Loucy (cell line): ENCODE measurements around the gene ZNF268.
"Not testable (repeated sequence)": the region's sequence is repeated elsewhere in the genome, so short reads cannot be mapped to it uniquely, and the experiment has no call there.

ENCODE experiments used
- H2AFZ ChIP-seq: fragments of 200-600 bp; sonication (generic); 2 replicates; pipeline ENCODE4 v1.6.0; 2016; ENCODE audit warnings: antibody characterized with exemption, mild to moderate bottlenecking, low read length, moderate library complexity
- H3F3A ChIP-seq: fragments of 200-600 bp; 2 replicates; pipeline ENCODE4 v1.6.0; 2016; ENCODE audit warnings: antibody characterized with exemption, low read depth, mild to moderate bottlenecking
- H3K27me3 ChIP-seq: fragments of 200-600 bp; sonication (generic); 2 replicates; pipeline ENCODE4 v1.6.1; 2014; ENCODE audit warnings: low read length, mild to moderate bottlenecking; ENCODE audit not compliant: insufficient read depth, poor library complexity, severe bottlenecking
- H3K36me3 ChIP-seq: fragments of 200-600 bp; sonication (generic); 2 replicates; pipeline ENCODE4 v1.6.1; 2016; ENCODE audit warnings: low read length; ENCODE audit not compliant: insufficient read depth
- H3K4me1 ChIP-seq: fragments of 200-600 bp; sonication (generic); 2 replicates; pipeline ENCODE4 v1.5.1; 2014; ENCODE audit warnings: low read length, mild to moderate bottlenecking; ENCODE audit not compliant: insufficient read depth, poor library complexity, severe bottlenecking
- H3K4me2 ChIP-seq: fragments of 200-600 bp; sonication (generic); 2 replicates; pipeline ENCODE4 v1.6.0; 2014; ENCODE audit warnings: antibody characterized with exemption, low read length, low read depth, mild to moderate bottlenecking; ENCODE audit not compliant: poor library complexity, severe bottlenecking
- H3K4me3 ChIP-seq: fragments of 200-600 bp; sonication (generic); 2 replicates; pipeline ENCODE4 v1.5.1; 2014; ENCODE audit warnings: low read length, mild to moderate bottlenecking, mixed read lengths; ENCODE audit not compliant: poor library complexity, severe bottlenecking
- H3K79me2 ChIP-seq: fragments of 200-600 bp; sonication (generic); 2 replicates; pipeline ENCODE4 v1.6.1; 2014; ENCODE audit warnings: low read length; ENCODE audit not compliant: insufficient read depth
- H3K9ac ChIP-seq: fragments of 200-600 bp; sonication (generic); 2 replicates; pipeline ENCODE4 v1.6.0; 2014; ENCODE audit warnings: mild to moderate bottlenecking, low read depth, low read length, moderate library complexity; ENCODE audit not compliant: poor library complexity, severe bottlenecking
- H3K9me2 ChIP-seq: fragments of 200-600 bp; sonication (generic); replicated peaks from 2 replicates; pipeline ENCODE4 v1.6.1; 2016; ENCODE audit warnings: low read depth, low read length, mixed read lengths
- H3K9me3 ChIP-seq: fragments of 200-600 bp; sonication (generic); 2 replicates; pipeline ENCODE4 v1.6.1; 2014; ENCODE audit warnings: mild to moderate bottlenecking, antibody characterized with exemption, low read length, low read depth; ENCODE audit not compliant: insufficient read depth
- H4K20me1 ChIP-seq: fragments of 200-600 bp; sonication (generic); 2 replicates; pipeline ENCODE4 v1.6.0; 2014; ENCODE audit warnings: antibody characterized with exemption, low read length, mild to moderate bottlenecking; ENCODE audit not compliant: insufficient read depth, poor library complexity, severe bottlenecking
- EZH2phosphoT487 ChIP-seq: fragments of 200-600 bp; IDR thresholded peaks from 2 replicates; pipeline ENCODE4 v1.6.1; 2018; ENCODE audit warnings: antibody characterized with exemption, mild to moderate bottlenecking, moderate library complexity, borderline replicate concordance
- TF ChIP-seq, protein P1 (sequence below): fragments of 200-600 bp; sonication (generic); conservative IDR thresholded peaks from 2 replicates; pipeline ENCODE4 v1.5.1; 2014; ENCODE audit warnings: mild to moderate bottlenecking, antibody characterized with exemption, low read length

ZNF268 gene

DNA sequence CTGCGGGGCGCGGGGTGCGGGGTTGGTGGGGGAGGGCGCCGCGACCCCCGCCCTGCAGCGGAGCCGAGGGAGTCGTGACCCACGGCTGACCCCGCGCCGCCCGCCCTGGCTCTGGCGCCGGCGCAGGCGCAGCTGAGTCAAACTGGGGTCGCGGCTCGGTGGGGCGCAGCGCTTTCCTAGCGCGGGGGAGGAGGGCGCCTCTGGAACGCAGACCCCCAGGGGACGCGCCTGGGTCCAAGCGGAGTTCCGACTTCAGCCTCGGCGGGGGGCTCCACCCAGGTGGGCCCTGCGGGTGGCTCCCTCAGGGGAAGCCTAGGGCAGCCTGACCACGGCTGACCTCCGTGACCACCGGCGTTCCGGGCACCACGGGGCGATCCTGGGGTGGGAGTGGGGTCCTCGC lies 54.8 kb downstream of the ZNF268 start:
- TF ChIP-seq, protein P1, sequence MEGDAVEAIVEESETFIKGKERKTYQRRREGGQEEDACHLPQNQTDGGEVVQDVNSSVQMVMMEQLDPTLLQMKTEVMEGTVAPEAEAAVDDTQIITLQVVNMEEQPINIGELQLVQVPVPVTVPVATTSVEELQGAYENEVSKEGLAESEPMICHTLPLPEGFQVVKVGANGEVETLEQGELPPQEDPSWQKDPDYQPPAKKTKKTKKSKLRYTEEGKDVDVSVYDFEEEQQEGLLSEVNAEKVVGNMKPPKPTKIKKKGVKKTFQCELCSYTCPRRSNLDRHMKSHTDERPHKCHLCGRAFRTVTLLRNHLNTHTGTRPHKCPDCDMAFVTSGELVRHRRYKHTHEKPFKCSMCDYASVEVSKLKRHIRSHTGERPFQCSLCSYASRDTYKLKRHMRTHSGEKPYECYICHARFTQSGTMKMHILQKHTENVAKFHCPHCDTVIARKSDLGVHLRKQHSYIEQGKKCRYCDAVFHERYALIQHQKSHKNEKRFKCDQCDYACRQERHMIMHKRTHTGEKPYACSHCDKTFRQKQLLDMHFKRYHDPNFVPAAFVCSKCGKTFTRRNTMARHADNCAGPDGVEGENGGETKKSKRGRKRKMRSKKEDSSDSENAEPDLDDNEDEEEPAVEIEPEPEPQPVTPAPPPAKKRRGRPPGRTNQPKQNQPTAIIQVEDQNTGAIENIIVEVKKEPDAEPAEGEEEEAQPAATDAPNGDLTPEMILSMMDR, result no peak
- no peak for TF ChIP-seq EZH2phosphoT487
- Histone ChIP-seq H3K79me2 (no peaks in the 10 kb centered on the region), H4K20me1 (no peaks in the 10 kb centered on the region), H3K9me2 (no peaks in the 10 kb centered on the region), H3K4me1 (no peaks in the 10 kb centered on the region), H3K9me3 (peaks cover 55% of the 10 kb centered on the region), H3K36me3 (no peaks in the 10 kb centered on the region), H2AFZ (no peak overlapping the region), H3K4me2 (no peak overlapping the region), H3F3A (no peaks in the 10 kb centered on the region), H3K4me3 (no peak overlapping the region), H3K27me3 (no peaks in the 10 kb centered on the region), H3K9ac (no peak overlapping the region)

DNA sequence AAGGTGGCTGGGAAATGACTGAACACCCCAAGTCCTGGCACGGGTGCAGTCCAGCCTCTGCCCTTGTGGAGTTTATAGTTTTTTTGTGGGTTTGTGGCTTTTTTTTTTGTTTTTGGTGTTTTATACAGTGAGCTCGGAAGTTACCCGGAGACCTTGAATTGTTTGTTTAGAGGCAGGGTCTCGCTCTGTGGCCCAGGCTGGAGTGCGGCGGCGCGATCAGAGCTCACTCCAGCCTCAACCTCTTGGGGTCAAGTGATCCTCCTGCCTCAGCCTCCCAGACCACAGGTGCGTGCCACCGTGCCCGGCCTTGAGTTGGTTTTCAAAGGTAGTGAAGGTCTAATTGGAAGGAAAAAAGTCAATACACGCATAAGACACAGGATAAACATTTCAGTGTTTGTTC lies 55.3 kb downstream of the ZNF268 start:
- H4K20me1 ChIP-seq, result no peaks in the 10 kb centered on the region
- peaks cover 51% of the 10 kb centered on the region for H3K9me3 ChIP-seq
- no peaks in the 10 kb centered on the region for H3K9me2 ChIP-seq
- no peaks in the 10 kb centered on the region for H3K36me3 ChIP-seq
- H3K4me1 ChIP-seq, result no peaks in the 10 kb centered on the region
- no peaks in the 10 kb centered on the region for H3F3A ChIP-seq
- no peak overlapping the region for H2AFZ ChIP-seq
- H3K27me3 ChIP-seq, result no peaks in the 10 kb centered on the region
- H3K79me2 ChIP-seq, result no peaks in the 10 kb centered on the region
- H3K9ac ChIP-seq, result no peak overlapping the region
- TF ChIP-seq, protein P1, result no peak
- H3K4me3 ChIP-seq, result no peak overlapping the region
- no peak overlapping the region for H3K4me2 ChIP-seq

- H3K9ac ChIP-seq, result no peak overlapping the region
- H4K20me1 ChIP-seq, result no peaks in the 10 kb centered on the region
- no peaks in the 10 kb centered on the region for H3K27me3 ChIP-seq
- TF ChIP-seq, protein P1, result no peak
- no peak for TF ChIP-seq EZH2phosphoT487
- no peak overlapping the region for H3K4me3 ChIP-seq
- no peak overlapping the region for H2AFZ ChIP-seq
- H3F3A ChIP-seq, result no peaks in the 10 kb centered on the region
- no peaks in the 10 kb centered on the region for H3K4me1 ChIP-seq
- peaks cover 9% of the 10 kb centered on the region; the same call in 1 of the 2 replicates for H3K9me3 ChIP-seq
- no peaks in the 10 kb centered on the region for H3K9me2 ChIP-seq
- no peaks in the 10 kb centered on the region for H3K79me2 ChIP-seq
- no peaks in the 10 kb centered on the region for H3K36me3 ChIP-seq
- no peak overlapping the region for H3K4me2 ChIP-seq
Observed at GRCh38 chr12:133251732-133252131, 70.4 kb downstream of the ZNF268 start.

GRCh38 chr12:133255833-133256232 lies 74.5 kb downstream of the ZNF268 start:
- peaks cover 14% of the 10 kb centered on the region; the same call in 1 of the 2 replicates for H3K9me3 ChIP-seq
- not testable (repeated sequence) for H3F3A ChIP-seq, H3K9me2 ChIP-seq, H3K79me2 ChIP-seq, H4K20me1 ChIP-seq, H3K36me3 ChIP-seq, H3K9ac ChIP-seq, H3K4me2 ChIP-seq, H3K4me1 ChIP-seq, H2AFZ ChIP-seq, H3K27me3 ChIP-seq, H3K4me3 ChIP-seq
